ENCODE results near the gene EGLN3. TPM values are rescaled to one million over a fixed set of nuclear protein-coding genes. Genes with fewer than 3 reads are reported as not detected.

The EGLN3 gene
- total RNA-seq, result 0.37 and 0.38 TPM in 2 replicates
- long read RNA-seq, result 0 reads

GRCh38 chr14:33950320-33951182 is at the start of gene EGLN3:
Gene EGLN3 (minus strand): TSS chr14:33951074. CDS start chr14:33950752, 322 bp downstream.
- H3K36me3 Mint-ChIP-seq (ENCODE audit: unreplicated experiment), result no peaks in the 10 kb centered on the region
- peak within 1 kb of the TSS; percentile 88 for H3K4me3 Mint-ChIP-seq (ENCODE audit: unreplicated experiment)
- no peaks in the 10 kb centered on the region for H3K9me3 Mint-ChIP-seq (ENCODE audit: unreplicated experiment)
- no peak within 1 kb of the TSS for H3K27ac Mint-ChIP-seq (ENCODE audit: unreplicated experiment)
- no peak for TF ChIP-seq CTCF (IDR thresholded peaks at IDR 0.05)
- peaks cover 19% of the 10 kb centered on the region for H3K4me1 Mint-ChIP-seq (ENCODE audit: unreplicated experiment)
- H3K27me3 Mint-ChIP-seq (ENCODE audit: unreplicated experiment), result peaks cover 67% of the 10 kb centered on the region
- peak; percentile 90 for DNase-seq (ENCODE audit: extremely low spot score, unreplicated experiment)

GRCh38 chr14:34000396-34000795 is 49.5 kb upstream of the EGLN3 start:
- no peak for DNase-seq (ENCODE audit: extremely low spot score, unreplicated experiment)
- Mint-ChIP-seq H3K9me3 (ENCODE audit: unreplicated experiment) (no peaks in the 10 kb centered on the region), H3K27me3 (ENCODE audit: unreplicated experiment) (peaks cover 32% of the 10 kb centered on the region), H3K4me3 (ENCODE audit: unreplicated experiment) (no peak overlapping the region), H3K4me1 (ENCODE audit: unreplicated experiment) (no peaks in the 10 kb centered on the region), H3K36me3 (ENCODE audit: unreplicated experiment) (no peaks in the 10 kb centered on the region), H3K27ac (ENCODE audit: unreplicated experiment) (no peak overlapping the region)
- TF ChIP-seq CTCF (IDR thresholded peaks at IDR 0.05), result no peak

DNA sequence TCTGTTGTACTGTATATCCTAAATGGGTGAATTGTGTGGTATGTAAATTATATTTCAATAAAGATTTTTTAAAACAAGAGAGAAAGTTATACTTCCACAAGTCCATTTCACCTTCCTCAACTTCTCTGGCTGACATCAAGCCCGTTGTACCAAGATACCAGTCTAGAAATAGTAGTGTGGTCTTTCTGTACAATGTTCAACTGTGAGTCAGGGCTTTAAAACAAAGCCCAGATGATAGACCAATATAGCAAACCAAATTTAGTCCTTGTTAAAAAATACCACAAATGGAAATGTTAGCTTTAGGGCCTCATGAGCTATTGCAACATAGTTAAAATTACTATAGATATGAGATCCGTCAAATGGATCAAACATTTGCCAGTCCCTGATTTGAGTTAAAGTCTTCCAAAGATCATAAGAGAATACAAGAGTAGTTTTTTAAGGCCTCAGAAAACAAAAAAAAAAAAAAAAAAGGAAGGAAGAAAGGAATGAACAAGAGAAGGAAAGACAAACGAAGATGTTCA is 49.0 kb upstream of the EGLN3 start:
- no peaks in the 10 kb centered on the region for H3K4me1 Mint-ChIP-seq (ENCODE audit: unreplicated experiment)
- peaks cover 32% of the 10 kb centered on the region for H3K27me3 Mint-ChIP-seq (ENCODE audit: unreplicated experiment)
- no peak for TF ChIP-seq CTCF (IDR thresholded peaks at IDR 0.05)
- H3K4me3 Mint-ChIP-seq (ENCODE audit: unreplicated experiment), result no peak overlapping the region
- H3K27ac Mint-ChIP-seq (ENCODE audit: unreplicated experiment), result no peak overlapping the region
- no peaks in the 10 kb centered on the region for H3K36me3 Mint-ChIP-seq (ENCODE audit: unreplicated experiment)
- no peak for DNase-seq (ENCODE audit: extremely low spot score, unreplicated experiment)
- H3K9me3 Mint-ChIP-seq (ENCODE audit: unreplicated experiment), result no peaks in the 10 kb centered on the region

DNA sequence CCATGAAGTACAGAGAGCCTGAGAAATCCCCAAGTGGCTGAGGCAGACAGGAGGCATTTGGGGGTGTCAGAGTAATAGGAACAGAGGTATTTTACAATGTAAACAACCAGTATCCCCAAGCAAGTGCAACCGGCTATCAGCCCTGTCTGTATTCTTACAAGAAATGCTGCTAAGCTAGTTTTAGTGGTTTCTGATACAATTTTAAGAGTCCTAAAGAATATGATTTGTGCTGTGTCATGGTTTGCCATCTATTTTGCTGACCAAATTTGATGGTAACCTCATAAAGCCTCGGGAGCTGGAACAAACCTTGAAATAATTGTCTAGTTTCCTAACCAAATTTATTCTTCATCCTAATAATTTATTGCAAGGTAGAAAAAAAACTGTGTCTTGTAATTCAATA is 46.7 kb upstream of the EGLN3 start:
- no peak overlapping the region for H3K27ac Mint-ChIP-seq (ENCODE audit: unreplicated experiment)
- no peaks in the 10 kb centered on the region for H3K9me3 Mint-ChIP-seq (ENCODE audit: unreplicated experiment)
- peaks cover 27% of the 10 kb centered on the region for H3K27me3 Mint-ChIP-seq (ENCODE audit: unreplicated experiment)
- no peaks in the 10 kb centered on the region for H3K36me3 Mint-ChIP-seq (ENCODE audit: unreplicated experiment)
- no peak overlapping the region for H3K4me3 Mint-ChIP-seq (ENCODE audit: unreplicated experiment)
- DNase-seq (ENCODE audit: extremely low spot score, unreplicated experiment), result no peak
- H3K4me1 Mint-ChIP-seq (ENCODE audit: unreplicated experiment), result no peaks in the 10 kb centered on the region
- no peak for TF ChIP-seq CTCF (IDR thresholded peaks at IDR 0.05)

- Mint-ChIP-seq H3K27ac (ENCODE audit: unreplicated experiment) (no peak overlapping the region), H3K9me3 (ENCODE audit: unreplicated experiment) (no peaks in the 10 kb centered on the region), H3K36me3 (ENCODE audit: unreplicated experiment) (no peaks in the 10 kb centered on the region), H3K27me3 (ENCODE audit: unreplicated experiment) (peaks cover 16% of the 10 kb centered on the region), H3K4me3 (ENCODE audit: unreplicated experiment) (no peak overlapping the region), H3K4me1 (ENCODE audit: unreplicated experiment) (no peaks in the 10 kb centered on the region)
- no peak for TF ChIP-seq CTCF (IDR thresholded peaks at IDR 0.05)
- DNase-seq (ENCODE audit: extremely low spot score, unreplicated experiment), result no peak
Measured at GRCh38 chr14:33996462-33996861, 45.6 kb upstream of the EGLN3 start.

Data from osteocyte (in vitro differentiated cells).